ENCODE data around the gene YIPF2.

- TF ChIP-seq CTCF (IDR thresholded peaks at IDR 0.05) (no peak), SIN3A (IDR thresholded peaks at IDR 0.05; ENCODE audit: borderline replicate concordance, insufficient read depth, low read depth, low read length) (no peak)
Observed at GRCh38 chr19:10977742-10978092, 49.3 kb upstream of the YIPF2 start.

All from Panc1 (cell line).